Activated T-cell treated with anti-CD3 and anti-CD28 coated beads, Interleukin-2, amount 50 U/mL, for 48 hours (primary cell): ENCODE data around the gene OPCML.

Experiments
- DNase-seq, 2 experiments: peaks; one replicate each; pipeline ENCODE4 v3.0.0-alpha.2; 2020

The OPCML gene

GRCh38 chr11:132771746-132772145 is 760.6 kb downstream of the OPCML start:
- DNase-seq = no peak

DNA sequence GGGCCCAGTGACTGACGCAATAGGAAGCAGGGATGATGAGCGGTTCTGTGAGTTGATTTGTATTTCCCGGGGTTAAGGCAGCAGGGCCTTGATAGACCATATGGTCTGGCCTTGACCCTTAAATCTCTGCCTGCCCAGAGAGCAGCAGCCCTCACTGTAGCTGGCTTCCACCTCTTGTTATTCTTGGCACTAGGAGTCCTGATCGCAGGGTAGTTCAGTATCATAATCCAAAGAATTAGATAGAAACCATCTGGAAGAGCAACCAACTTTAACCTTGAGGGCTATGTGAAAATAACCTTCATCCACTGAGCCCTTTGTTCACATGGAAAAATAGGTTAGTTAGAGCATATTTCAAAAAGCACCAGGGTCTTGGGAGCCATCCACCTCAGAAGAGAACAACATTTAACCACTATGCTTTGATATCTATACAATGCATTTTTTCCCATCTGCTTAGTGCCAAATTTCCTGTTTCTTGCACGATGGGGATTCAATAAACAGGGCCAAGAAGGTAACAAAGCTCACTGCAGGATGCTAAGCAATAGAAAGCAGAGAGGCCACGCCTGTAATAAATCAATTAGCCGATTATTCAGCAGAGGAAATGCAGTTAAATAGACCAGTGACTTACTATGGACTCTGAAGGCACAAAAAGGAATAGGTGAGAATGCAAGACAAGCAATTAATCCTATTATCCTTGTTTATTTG is 761.3 kb downstream of the OPCML start:
- DNase-seq = no peak

- DNase-seq = no peak
Observed at GRCh38 chr11:132763503-132763902, 768.8 kb downstream of the OPCML start.

DNA sequence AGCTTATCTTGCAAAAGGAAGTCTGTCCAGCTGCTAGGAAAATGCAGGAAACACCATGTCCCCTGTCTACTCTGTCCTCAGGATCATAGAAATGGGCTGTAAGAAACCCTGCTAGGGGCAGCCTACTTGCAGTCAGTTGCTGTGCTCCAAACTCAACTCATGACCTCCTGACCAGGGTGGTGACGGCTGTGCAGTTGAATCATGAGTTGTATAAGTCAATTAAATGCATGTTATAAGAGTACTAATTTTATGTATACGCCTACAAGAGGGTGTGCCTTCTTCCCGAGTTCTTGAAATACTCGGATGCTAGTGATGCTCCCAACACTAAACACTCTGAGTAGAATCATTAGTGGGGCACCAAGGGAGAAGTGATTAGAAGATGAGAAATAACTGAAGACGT is 776.4 kb downstream of the OPCML start:
- no peak for DNase-seq

GRCh38 chr11:132751516-132752250 is 780.6 kb downstream of the OPCML start:
- DNase-seq = no peak

- no peak for DNase-seq
Observed at GRCh38 chr11:132746305-132746704, 786.0 kb downstream of the OPCML start.

GRCh38 chr11:132745306-132745705 is 787.0 kb downstream of the OPCML start:
- no peak for DNase-seq

DNA sequence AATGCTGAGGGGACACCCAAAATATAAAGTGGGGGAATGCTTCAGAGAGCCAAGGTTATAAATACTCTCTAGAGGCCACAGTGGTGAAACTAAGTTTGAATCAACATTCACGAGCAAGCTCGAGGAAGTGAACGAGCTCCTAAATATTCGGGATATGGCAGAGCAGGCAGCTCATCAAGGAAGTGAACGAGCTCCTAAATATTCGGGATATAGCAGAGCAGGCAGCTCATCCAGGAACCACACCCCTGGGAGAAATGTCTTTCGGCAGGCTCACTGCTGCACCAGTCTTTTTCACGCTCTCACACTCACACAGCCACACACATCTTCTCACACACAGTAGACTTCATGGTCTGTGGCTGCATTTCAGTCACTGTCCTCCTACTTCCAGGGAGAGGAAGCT is 787.5 kb downstream of the OPCML start:
- DNase-seq = no peak

- no peak for DNase-seq
Observed at GRCh38 chr11:132743601-132744000, 788.7 kb downstream of the OPCML start.

DNA sequence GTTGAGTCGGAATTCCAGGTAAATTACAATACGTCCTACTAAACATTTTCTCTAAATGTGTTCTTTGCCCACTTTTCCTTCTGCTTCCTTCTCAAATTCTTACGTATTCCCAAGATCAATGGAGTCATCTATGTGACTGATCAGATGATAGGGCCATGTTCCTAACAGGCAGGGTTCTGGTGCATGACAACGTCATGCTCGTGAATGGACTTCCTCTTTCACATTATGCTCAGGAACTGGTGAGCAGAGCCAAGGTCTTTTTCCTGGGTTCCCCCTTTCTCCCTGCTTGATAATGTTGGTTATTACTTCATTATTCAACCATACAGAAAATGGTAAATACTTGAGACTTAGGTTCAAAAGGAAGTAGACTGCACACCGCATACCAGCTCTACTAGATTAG is 789.4 kb downstream of the OPCML start:
- DNase-seq = no peak

DNA sequence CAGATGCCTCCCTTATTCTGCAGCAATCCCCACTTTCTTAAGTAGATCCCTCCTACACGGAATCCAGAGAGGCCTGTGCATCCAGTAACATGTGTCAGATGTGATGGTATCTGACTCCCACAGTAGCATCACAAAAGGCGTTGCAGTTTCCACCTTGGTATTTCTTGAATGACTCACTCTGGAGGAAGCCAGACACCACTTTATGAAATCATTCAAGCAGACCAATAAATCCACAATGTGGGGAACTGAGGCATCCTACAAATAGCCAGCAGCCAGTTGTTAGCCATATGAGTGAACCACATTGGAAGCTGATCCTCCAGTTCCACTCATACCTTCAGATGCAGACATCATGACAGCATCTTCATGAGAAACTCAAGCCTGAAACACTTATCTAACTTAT is 798.1 kb downstream of the OPCML start:
- peak in 1 of 2 experiments; percentile 16 for DNase-seq

- no peak for DNase-seq
Observed at GRCh38 chr11:132728026-132728425, 804.3 kb downstream of the OPCML start.

- DNase-seq = no peak
Observed at GRCh38 chr11:132721526-132721925, 810.8 kb downstream of the OPCML start.

DNA sequence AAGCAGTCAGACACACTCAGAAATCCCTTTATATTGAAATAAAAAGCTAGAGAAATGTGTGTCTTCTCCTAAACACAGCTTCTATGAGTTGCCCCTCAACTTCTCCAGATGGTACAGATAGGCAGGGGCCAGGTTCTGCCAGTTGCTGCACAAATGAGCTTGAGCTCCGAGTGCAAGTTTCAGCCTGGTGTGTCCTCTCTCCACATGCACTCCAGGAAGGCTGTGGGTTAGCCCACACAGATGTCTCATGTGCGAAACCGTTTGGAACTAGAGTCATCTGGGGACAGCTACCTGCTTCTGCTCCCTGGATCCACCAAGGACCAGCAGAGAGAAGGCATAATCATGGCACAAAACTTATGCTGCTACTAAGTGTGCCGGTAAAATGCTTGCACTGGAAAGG is 812.6 kb downstream of the OPCML start:
- peak in 1 of 2 experiments; percentile 19 for DNase-seq

GRCh38 chr11:132718711-132719671 is 813.3 kb downstream of the OPCML start:
- DNase-seq = peak; percentile 45 to 65

- no peak for DNase-seq
Observed at GRCh38 chr11:132717824-132718223, 814.5 kb downstream of the OPCML start.

GRCh38 chr11:132716037-132716436 is 816.3 kb downstream of the OPCML start:
- no peak for DNase-seq

DNA sequence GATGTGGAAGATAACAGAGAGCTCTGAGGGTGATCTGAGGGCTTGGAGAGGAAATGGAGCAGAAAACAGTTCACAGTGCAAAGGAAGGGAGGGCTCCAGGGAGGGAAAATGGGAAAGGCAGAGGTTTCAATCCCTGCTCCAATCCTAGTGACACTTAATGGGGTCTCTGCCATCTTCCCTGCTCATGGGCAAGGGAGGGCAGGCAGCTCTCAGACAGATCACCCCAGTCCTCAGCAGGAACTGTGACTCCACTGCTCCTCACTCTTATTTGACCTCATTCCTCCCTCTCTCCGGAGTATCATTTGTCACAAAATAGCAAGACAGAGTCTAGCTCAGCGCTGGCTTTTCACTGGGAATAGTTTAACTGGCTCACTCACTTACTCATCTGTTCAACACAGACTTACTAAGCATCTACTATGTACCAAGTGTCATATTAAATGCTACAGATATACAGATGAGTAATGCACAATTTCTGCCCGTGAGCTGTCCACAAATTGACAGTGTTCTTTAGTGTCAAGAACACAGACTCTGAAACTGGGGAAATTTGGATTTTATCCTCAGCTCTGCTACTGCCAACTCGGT is 817.4 kb downstream of the OPCML start:
- no peak for DNase-seq

- DNase-seq = no peak
Observed at GRCh38 chr11:132712466-132712865, 819.8 kb downstream of the OPCML start.

DNA sequence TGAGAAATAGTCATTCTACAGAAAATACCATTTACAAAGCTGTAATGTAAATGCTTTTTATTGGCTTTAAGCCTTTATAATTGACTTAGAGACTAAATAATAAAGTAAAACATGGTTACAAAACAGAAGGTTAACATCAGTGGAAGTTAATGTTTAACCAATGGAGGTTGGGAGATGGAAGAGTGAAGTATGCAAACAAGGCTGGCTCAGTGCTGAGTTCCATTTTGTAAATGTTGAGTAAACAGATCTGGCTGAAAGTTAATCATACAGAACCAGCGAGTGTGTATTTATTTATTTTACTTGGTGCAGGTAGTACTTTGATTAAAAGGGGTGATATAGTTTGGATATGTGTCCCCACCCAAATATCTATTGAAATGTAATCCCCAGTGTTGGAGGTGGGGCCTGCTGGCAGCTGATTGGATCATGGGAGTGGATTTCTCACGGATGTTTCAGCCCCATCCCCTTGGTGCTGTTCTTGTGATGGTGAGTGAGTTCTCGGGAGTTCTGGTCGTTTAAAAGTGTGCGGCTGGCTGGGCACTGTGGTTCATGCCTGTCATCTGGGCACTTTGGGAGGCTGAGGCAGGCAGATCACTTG is 827.4 kb downstream of the OPCML start:
- no peak for DNase-seq

DNA sequence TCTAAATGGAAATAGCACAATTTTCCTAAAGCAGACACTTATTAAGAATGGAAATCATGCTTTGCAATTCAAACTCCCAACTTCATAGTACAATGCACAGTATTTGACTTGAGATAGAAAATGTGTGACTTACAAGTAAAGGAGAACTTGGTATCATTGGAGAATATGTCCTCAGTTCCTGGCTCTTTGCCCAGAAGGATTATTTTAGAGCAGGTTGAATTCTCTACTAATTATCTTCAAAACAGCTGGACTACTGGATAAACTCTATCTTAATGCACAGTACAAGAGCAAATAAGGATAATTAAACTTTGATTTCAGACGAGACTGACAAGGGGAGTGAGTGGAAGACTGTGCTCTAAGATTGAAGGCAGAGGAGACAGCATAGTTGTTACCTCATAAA is 839.4 kb downstream of the OPCML start:
- DNase-seq = no peak

GRCh38 chr11:132691848-132692550 is 840.3 kb downstream of the OPCML start:
- no peak for DNase-seq
